HepG2 (cell line): ENCODE data around the gene SLC22A23. TPM values are rescaled to one million over a fixed set of nuclear protein-coding genes. Genes with fewer than 3 reads are reported as not detected.

ENCODE experiments used
- BHLHE40 ChIP-seq: IDR thresholded peaks from 2 replicates; pipeline ENCODE4 v1.6.1; 2011; ENCODE audit warnings: low read length, improper control_type of control experiment
- CEBPB ChIP-seq: IDR thresholded peaks from 2 replicates; pipeline ENCODE4 v1.6.1; 2011; ENCODE audit warnings: low read depth, low read length, improper control_type of control experiment, borderline replicate concordance
- CTCF ChIP-seq: sonication (generic); formaldehyde crosslinking; IDR thresholded peaks from 2 replicates; pipeline ENCODE4 v1.5.0; 2020; ENCODE audit warnings: mild to moderate bottlenecking, missing genetic modification reagents, moderate library complexity
- HDAC1 ChIP-seq: sonication (generic); formaldehyde crosslinking; IDR thresholded peaks from 2 replicates; pipeline ENCODE4 v1.5.1; 2020; ENCODE audit warnings: mild to moderate bottlenecking, missing genetic modification reagents
- HMG20B ChIP-seq: conservative IDR thresholded peaks from 2 replicates; pipeline ENCODE4 v1.6.1; 2016; ENCODE audit warnings: missing genetic modification reagents, missing compliant biosample characterization
- HMGXB4 ChIP-seq, 2 experiments: sonication (generic) in 1 of 2; formaldehyde crosslinking in 1 of 2; IDR thresholded peaks; 2 replicates each; pipeline versions ENCODE4 v1.4.0 to v1.6.1; 2018 to 2020; ENCODE audit warnings: missing genetic modification reagents in 2 of 2, borderline replicate concordance in 1 of 2, low read depth in 1 of 2, mild to moderate bottlenecking in 1 of 2, missing biosample characterization in 1 of 2
- HNRNPLL ChIP-seq: fragments of 200-400 bp; formaldehyde crosslinking; IDR thresholded peaks from 2 replicates; pipeline ENCODE4 v1.6.1; 2017; ENCODE audit warnings: mild to moderate bottlenecking, low read depth, low read length; ENCODE audit not compliant: poor library complexity, severe bottlenecking
- IRF2 ChIP-seq: IDR thresholded peaks from 2 replicates; pipeline ENCODE4 v1.6.1; 2018; ENCODE audit warnings: missing genetic modification reagents, missing compliant biosample characterization
- MAFF ChIP-seq: IDR thresholded peaks from 2 replicates; pipeline ENCODE4 v1.6.1; 2011; ENCODE audit warnings: low read depth, low read length, improper control_type of control experiment
- NONO ChIP-seq, 2 experiments: fragments of 450-650 bp in 1 of 2; sonication (generic) in 1 of 2; formaldehyde crosslinking in 1 of 2; IDR thresholded peaks in 1 of 2; conservative IDR thresholded peaks in 1 of 2; 2 replicates each; pipeline versions ENCODE4 v1.6.1 to v1.8.0; 2017 to 2022; ENCODE audit warnings: mild to moderate bottlenecking in 1 of 2, missing genetic modification reagents in 1 of 2, moderate library complexity in 1 of 2
- PLRG1 ChIP-seq: fragments of 450-650 bp; conservative IDR thresholded peaks from 2 replicates; pipeline ENCODE4 v1.6.1; 2016
- SALL2 ChIP-seq: sonication (generic); formaldehyde crosslinking; IDR thresholded peaks from 2 replicates; pipeline ENCODE4 v1.8.1; 2023; ENCODE audit warnings: mild to moderate bottlenecking, missing genetic modification reagents, inconsistent platforms
- SNAI1 ChIP-seq: sonication (generic); formaldehyde crosslinking; IDR thresholded peaks from 2 replicates; pipeline ENCODE4 v1.5.0; 2020; ENCODE audit warnings: mild to moderate bottlenecking, missing genetic modification reagents, borderline replicate concordance
- TIGD3 ChIP-seq: sonication (generic); formaldehyde crosslinking; IDR thresholded peaks from 2 replicates; pipeline ENCODE4 v1.5.1; 2020; ENCODE audit warnings: mild to moderate bottlenecking, missing genetic modification reagents, borderline replicate concordance
- ZFP36 ChIP-seq: fragments of 150-350 bp; IDR thresholded peaks from 2 replicates; pipeline ENCODE4 v1.6.1; 2018; ENCODE audit warnings: borderline replicate concordance, low read length, low read depth; ENCODE audit not compliant: partially characterized antibody
- ZNF431 ChIP-seq: sonication (generic); formaldehyde crosslinking; IDR thresholded peaks from 2 replicates; pipeline ENCODE4 v1.9.0; 2022; ENCODE audit warnings: missing genetic modification reagents, low read depth, mild to moderate bottlenecking, borderline replicate concordance
- ZNF567 ChIP-seq: sonication (generic); formaldehyde crosslinking; IDR thresholded peaks from 2 replicates; pipeline ENCODE4 v1.8.1; 2023; ENCODE audit warnings: mild to moderate bottlenecking, missing genetic modification reagents, borderline replicate concordance
- ZNF629 ChIP-seq: sonication (generic); formaldehyde crosslinking; conservative IDR thresholded peaks from 2 replicates; pipeline ENCODE4 v1.5.0; 2020; ENCODE audit warnings: missing genetic modification reagents
- ZNF687 ChIP-seq: sonication (generic); formaldehyde crosslinking; IDR thresholded peaks from 2 replicates; pipeline ENCODE4 v1.5.1; 2020; ENCODE audit warnings: mild to moderate bottlenecking, missing genetic modification reagents, moderate library complexity
- polyA plus RNA-seq, 8 experiments: library from polyadenylated mRNA; depleted of rRNA in 3 of 8; stranded (reverse) in 7 of 8; unstranded in 1 of 8; fragments of >200 nt; fragmentation: Illumina TruSeq in 4 of 8; extraction: Trizol in 4 of 8; gene quantifications; 2 replicates each; pipeline versions ENCODE4 v1.2.1 to v1.2.3, GENCODE V29; 2011 to 2016; ENCODE audit warnings: low read depth in 4 of 8, missing spikeins in 1 of 8, mixed read lengths in 1 of 8; ENCODE audit not compliant: insufficient read depth in 1 of 8
- total RNA-seq, 5 experiments: library from RNA; depleted of rRNA; stranded (reverse); fragments of >200 nt; fragmentation: Illumina TruSeq; extraction: Trizol; gene quantifications; 2 replicates each; pipeline ENCODE4 v1.2.3, GENCODE V29; 2016; ENCODE audit warnings: low read depth in 1 of 5

SLC22A23 gene
- total and polyA plus RNA-seq, 2 of the 13 experiments (the other 11 are each of a cell fraction or from before 2014, with no cell fraction given) = 11.8 to 17.5 TPM

- TF ChIP-seq ZNF567 (CRISPR knock-in tag) = no peak
- no peak; a peak in 2 of 4 replicates for TF ChIP-seq HMGXB4 (CRISPR knock-in tag; IDR thresholded peaks at IDR 0.05; ENCODE audit: borderline replicate concordance in 1 of 2, low read depth in 1 of 2)
- no peak for TF ChIP-seq TIGD3 (CRISPR knock-in tag)
- TF ChIP-seq NONO (IDR thresholded peaks at IDR 0.05) = no peak
- no peak for TF ChIP-seq NONO (CRISPR knock-in tag; conservative IDR thresholded peaks at IDR 0.05)
- no peak for TF ChIP-seq CTCF
- no peak for TF ChIP-seq PLRG1
- TF ChIP-seq BHLHE40 = peak; percentile 75
- TF ChIP-seq CEBPB = no peak
- TF ChIP-seq HNRNPLL = no peak
- no peak for TF ChIP-seq MAFF
- TF ChIP-seq IRF2 (CRISPR knock-in tag) = peak; percentile 14; the same call in 1 of the 2 replicates
- TF ChIP-seq HDAC1 = no peak; the same call in 1 of the 2 replicates
- TF ChIP-seq ZNF431 (CRISPR knock-in tag) = no peak
- 0 out of 2 replicates have a peak, but pooled peaks have one; percentile 12 for TF ChIP-seq HMG20B (CRISPR knock-in tag)
- peak; percentile 59 for TF ChIP-seq ZNF687 (CRISPR knock-in tag)
- no peak for TF ChIP-seq ZFP36
- no peak for TF ChIP-seq SALL2 (CRISPR knock-in tag)
- TF ChIP-seq ZNF629 (CRISPR knock-in tag) = no peak
- no peak for TF ChIP-seq SNAI1
These were observed 100.6 kb downstream of the SLC22A23 start (continued) for GRCh38 chr6:3356056-3356823.
